Mucosa of rectum (tissue), 2 donors: ENCODE results near the gene PSMD1.

ENCODE experiments used
- H3K27ac ChIP-seq, 2 donors: one replicate each; pipeline ENCODE4 v1.7.0; 2013; ENCODE audit warnings: inconsistent platforms in 2 of 2, low read depth in 2 of 2, low read length in 2 of 2
- H3K27me3 ChIP-seq, 2 donors: one replicate each; pipeline ENCODE4 v1.7.0; 2013; ENCODE audit warnings: low read length in 2 of 2; ENCODE audit not compliant: control insufficient read depth in 2 of 2, insufficient read depth in 2 of 2
- H3K36me3 ChIP-seq, 2 donors: one replicate each; pipeline ENCODE4 v1.7.0; 2013; ENCODE audit warnings: low read length in 2 of 2; ENCODE audit not compliant: control insufficient read depth in 2 of 2, insufficient read depth in 2 of 2
- H3K4me1 ChIP-seq, 2 donors: one replicate each; pipeline ENCODE4 v1.7.0; 2013; ENCODE audit warnings: low read length in 2 of 2, mild to moderate bottlenecking in 1 of 2; ENCODE audit not compliant: control insufficient read depth in 2 of 2, insufficient read depth in 2 of 2
- H3K4me3 ChIP-seq, 2 donors: one replicate each; pipeline ENCODE4 v1.7.0; 2013; ENCODE audit warnings: low read length in 2 of 2
- H3K9ac ChIP-seq, 2 donors: one replicate each; pipeline ENCODE4 v1.7.0; 2013; ENCODE audit warnings: low read length in 2 of 2, low read depth in 1 of 2, mild to moderate bottlenecking in 1 of 2
- H3K9me3 ChIP-seq, 2 donors: one replicate each; pipeline ENCODE4 v1.7.0; 2013; ENCODE audit warnings: low read length in 2 of 2; ENCODE audit not compliant: control insufficient read depth in 2 of 2
- donor health status: healthy.
- donor health status: Normal muscosa, but diverticular disease.

PSMD1 gene

DNA sequence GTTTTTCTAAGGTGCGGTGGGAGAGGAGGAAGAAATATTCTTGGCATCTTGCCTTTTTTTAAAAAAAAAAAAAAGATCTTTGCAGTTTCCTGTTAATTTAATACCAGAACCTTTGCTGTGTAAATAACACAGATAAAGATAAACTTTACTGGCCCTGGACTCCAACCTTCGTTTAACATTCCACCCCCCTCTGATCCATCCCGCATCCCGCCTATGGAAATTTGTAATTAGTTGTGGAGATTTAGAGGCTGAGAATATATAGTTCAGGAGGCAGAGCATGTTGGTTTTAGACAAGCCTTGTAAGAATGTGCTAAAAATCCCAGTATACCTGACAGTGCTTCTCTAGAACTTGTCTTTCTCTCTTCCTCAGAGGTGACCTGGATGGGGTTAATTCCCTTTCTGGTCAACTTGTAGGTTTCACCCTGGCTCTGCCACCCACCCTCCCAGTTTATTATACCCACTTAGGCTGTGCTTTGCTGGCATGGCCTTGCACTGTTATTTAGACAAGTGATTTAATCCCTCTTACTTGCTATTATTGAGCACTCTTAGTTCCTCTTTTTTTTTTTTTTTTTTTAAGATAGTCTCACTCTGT lies 22.3 kb upstream of the PSMD1 start:
- Histone ChIP-seq H3K27ac (peak overlapping the region; percentile 61 to 64), H3K9ac (no peak overlapping the region), H3K4me3 (no peak overlapping the region), H3K36me3 (no peaks in the 10 kb centered on the region), H3K4me1 (peaks cover 12 to 18% of the 10 kb centered on the region in 2 donors), H3K27me3 (peaks cover 2 to 3% of the 10 kb centered on the region in 2 donors), H3K9me3 (no peaks in the 10 kb centered on the region)

DNA sequence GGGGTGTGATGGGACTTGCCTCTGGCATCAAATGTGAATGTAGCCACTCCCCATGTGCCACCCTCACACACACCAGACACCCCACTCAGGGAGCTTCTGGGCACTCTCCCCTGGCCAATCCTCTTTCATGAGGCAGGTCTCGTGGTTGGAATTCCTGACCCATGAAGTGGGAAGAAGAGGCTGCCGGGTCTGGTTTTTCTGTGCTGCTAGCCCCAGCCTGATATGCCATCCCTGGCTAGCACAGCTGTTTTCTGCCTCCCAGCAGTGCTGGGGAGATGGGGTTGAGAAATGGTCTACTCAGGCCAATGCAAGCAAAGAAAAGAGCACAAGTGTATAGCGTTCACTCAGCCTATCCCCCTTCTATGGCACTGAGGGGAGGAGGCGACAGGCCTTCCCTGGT lies 20.5 kb upstream of the PSMD1 start:
- Histone ChIP-seq H3K27me3 (peaks cover 2 to 6% of the 10 kb centered on the region in 2 donors), H3K27ac (no peak overlapping the region)

GRCh38 chr2:231036578-231037106 lies 20.0 kb upstream of the PSMD1 start:
- H3K36me3 ChIP-seq, result peaks cover 5 to 6% of the 10 kb centered on the region in 2 donors
- H3K9me3 ChIP-seq, result no peaks in the 10 kb centered on the region
- H3K9ac ChIP-seq, result no peak overlapping the region
- H3K27ac ChIP-seq, result no peak overlapping the region
- H3K27me3 ChIP-seq, result peaks cover 2 to 6% of the 10 kb centered on the region in 2 donors
- peaks cover 12 to 18% of the 10 kb centered on the region in 2 donors for H3K4me1 ChIP-seq
- H3K4me3 ChIP-seq, result no peak overlapping the region

More for the DNA sequence above, 20.5 kb upstream of the PSMD1 start:
- Histone ChIP-seq H3K36me3 (peaks cover under 1 to 2% of the 10 kb centered on the region in 2 donors), H3K9me3 (no peaks in the 10 kb centered on the region), H3K4me1 (peaks cover 12 to 18% of the 10 kb centered on the region in 2 donors), H3K4me3 (no peak overlapping the region), H3K9ac (no peak overlapping the region)

GRCh38 chr2:231037202-231037730 lies 19.4 kb upstream of the PSMD1 start, which contains the start of gene C2orf72:
TSS of gene C2orf72 (plus strand) at chr2:231037523. CDS start at chr2:231037566, 43 bp downstream.
- Histone ChIP-seq H3K4me1 (peaks cover 12 to 18% of the 10 kb centered on the region in 2 donors), H3K36me3 (peaks cover 5 to 9% of the 10 kb centered on the region in 2 donors), H3K9ac (peak within 1 kb of the TSS in 1 of 2 donors; percentile 66), H3K27ac (peak within 1 kb of the TSS in 1 of 2 donors; percentile 32), H3K9me3 (no peaks in the 10 kb centered on the region), H3K4me3 (peak within 1 kb of the TSS; percentile 76 to 77), H3K27me3 (peaks cover 2 to 6% of the 10 kb centered on the region in 2 donors)

GRCh38 chr2:231037731-231038482 lies 18.8 kb upstream of the PSMD1 start:
- H3K4me3 ChIP-seq, result peak overlapping the region; percentile 76 to 77
- peaks cover 5 to 11% of the 10 kb centered on the region in 2 donors for H3K36me3 ChIP-seq
- H3K27me3 ChIP-seq, result peaks cover 2 to 6% of the 10 kb centered on the region in 2 donors
- peak overlapping the region in 1 of 2 donors; percentile 32 for H3K27ac ChIP-seq
- peak overlapping the region in 1 of 2 donors; percentile 66 for H3K9ac ChIP-seq
- peaks cover 9 to 14% of the 10 kb centered on the region in 2 donors for H3K4me1 ChIP-seq
- no peaks in the 10 kb centered on the region for H3K9me3 ChIP-seq

DNA sequence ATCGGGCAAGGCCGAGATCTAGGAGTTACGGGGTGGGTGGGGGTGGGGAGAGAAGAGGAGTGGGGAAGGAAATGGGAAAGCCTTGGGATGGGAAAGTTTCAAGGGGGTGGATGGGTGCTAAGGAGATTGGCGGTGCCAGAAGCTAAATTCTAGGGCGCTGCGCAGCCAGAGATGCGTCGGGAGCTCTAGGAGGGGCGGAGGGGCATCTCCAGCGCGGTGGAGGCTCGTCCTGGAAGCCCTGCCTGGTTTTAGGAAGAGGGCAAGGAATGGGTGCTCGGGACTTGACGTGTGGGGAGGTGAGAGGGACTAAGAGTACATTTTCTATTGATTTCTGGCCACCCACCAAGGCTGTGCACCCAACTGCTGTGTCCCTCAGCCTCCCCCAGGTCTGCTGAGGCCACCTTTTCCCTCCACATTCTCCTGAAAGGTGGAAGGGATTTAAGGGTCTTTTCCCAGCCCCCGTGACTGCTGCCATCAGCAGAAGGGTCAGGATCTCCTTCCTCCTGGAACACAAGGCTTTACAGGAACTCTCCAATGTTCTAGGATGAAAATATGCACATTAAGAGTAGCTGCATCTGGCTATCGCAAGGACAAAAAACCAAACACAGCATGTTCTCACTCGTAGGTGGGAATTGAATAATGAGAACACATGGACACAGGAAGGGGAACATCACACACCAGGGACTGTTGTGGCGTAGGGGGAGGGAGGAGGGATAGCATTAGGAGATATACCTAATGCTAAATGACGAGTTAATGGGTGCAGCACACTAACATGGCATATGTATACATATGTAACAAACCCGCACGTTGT lies 18.0 kb upstream of the PSMD1 start:
- H3K27me3 ChIP-seq, result peaks cover 2 to 6% of the 10 kb centered on the region in 2 donors
- peaks cover 4 to 7% of the 10 kb centered on the region in 2 donors for H3K4me1 ChIP-seq
- H3K4me3 ChIP-seq, result peak overlapping the region; percentile 76 to 77
- peaks cover 5 to 12% of the 10 kb centered on the region in 2 donors for H3K36me3 ChIP-seq
- peak overlapping the region; percentile 32 to 66 for H3K9ac ChIP-seq
- H3K9me3 ChIP-seq, result no peaks in the 10 kb centered on the region
- H3K27ac ChIP-seq, result no peak overlapping the region

DNA sequence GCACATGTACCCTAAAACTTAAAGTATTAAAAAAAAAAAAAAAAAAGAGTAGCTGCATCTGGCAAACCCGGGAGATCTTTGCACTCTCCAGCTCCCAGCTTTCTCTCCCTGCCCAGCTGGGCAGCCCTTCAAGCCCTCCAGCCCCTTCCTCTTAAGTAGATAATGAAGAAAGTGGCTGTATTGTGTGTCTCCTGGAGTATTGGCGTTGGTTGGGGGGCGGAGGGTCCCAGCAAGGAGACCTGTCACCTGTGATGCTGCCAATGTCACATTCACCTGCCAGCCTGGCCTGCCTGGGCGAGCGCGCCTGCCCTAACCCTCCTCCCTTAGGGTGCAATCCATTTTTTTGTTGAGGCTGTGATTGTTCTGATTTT lies 17.4 kb upstream of the PSMD1 start:
- H3K36me3 ChIP-seq, result peaks cover 5 to 16% of the 10 kb centered on the region in 2 donors
- peaks cover 3% of the 10 kb centered on the region in 2 donors for H3K4me1 ChIP-seq
- H3K27me3 ChIP-seq, result peaks cover 2 to 6% of the 10 kb centered on the region in 2 donors
- H3K9ac ChIP-seq, result no peak overlapping the region
- H3K9me3 ChIP-seq, result no peaks in the 10 kb centered on the region
- no peak overlapping the region for H3K27ac ChIP-seq
- H3K4me3 ChIP-seq, result no peak overlapping the region

DNA sequence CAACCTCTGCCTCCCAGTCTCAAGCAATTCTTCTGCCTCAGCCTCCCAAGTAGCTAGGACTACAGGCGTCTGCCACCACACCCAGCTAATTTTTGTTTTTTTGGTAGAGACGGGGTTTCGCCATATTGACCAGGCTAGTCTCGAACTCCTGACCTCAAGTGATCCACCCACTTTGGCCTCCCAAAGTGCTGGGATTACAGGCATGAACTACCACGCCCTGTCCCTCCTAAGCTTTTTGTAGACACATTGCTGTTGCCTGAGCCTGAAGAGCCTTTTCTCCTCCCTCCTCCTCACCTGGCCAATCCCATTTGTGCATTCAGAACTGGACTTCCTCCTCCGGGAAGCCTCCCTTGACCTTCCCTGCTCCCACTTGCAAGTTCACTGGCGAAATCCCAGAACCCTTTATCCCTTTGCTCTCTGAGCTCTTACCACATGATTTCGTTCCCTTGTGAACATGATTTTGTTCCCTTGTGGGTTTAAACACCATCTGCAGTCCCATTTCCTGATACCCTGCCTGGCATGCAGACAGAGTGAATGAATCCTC lies 16.8 kb upstream of the PSMD1 start:
- Histone ChIP-seq H3K4me3 (no peak overlapping the region), H3K36me3 (peaks cover 5 to 16% of the 10 kb centered on the region in 2 donors), H3K4me1 (no peaks in the 10 kb centered on the region), H3K27me3 (peaks cover 2 to 6% of the 10 kb centered on the region in 2 donors), H3K9me3 (no peaks in the 10 kb centered on the region), H3K9ac (no peak overlapping the region), H3K27ac (no peak overlapping the region)

DNA sequence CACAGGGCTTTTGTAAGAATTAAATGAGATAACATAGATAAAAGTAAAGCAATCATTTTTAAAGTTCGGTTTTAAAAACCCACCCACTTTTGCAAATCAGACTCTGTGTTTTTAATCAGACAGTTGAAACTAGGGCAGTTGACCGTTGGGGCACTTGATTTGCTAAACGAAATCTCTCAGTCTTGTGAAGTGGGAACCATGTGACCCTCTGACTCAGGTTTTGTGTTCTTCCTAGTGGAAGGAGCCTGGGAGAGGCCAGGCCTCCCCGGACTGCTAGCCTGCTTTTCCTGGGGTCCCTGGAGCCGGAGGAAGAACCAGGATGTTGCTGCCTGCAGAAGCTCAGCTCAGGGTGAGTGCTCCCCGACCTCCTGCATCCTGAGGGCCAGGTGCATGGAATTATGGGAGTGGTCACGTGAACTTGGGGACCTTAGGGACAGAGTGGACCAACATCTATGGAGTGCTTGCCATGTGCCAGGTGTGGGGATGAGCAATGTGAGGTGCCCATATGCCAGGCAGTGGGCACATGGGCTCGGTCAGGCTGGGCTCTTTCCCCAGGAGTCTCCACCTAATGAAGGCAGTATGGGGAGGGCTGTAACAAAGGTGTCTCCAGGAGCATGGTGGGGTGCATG lies 15.5 kb upstream of the PSMD1 start:
- Histone ChIP-seq H3K27me3 (peaks cover 2 to 6% of the 10 kb centered on the region in 2 donors), H3K27ac (no peak overlapping the region), H3K36me3 (peaks cover 5 to 16% of the 10 kb centered on the region in 2 donors), H3K9me3 (no peaks in the 10 kb centered on the region), H3K4me3 (no peak overlapping the region), H3K9ac (no peak overlapping the region), H3K4me1 (no peaks in the 10 kb centered on the region)
